Neural cell (in vitro differentiated cells): Measurements from ENCODE around the gene IFIT2. TPM values are rescaled to one million over a fixed set of nuclear protein-coding genes. Genes with fewer than 3 reads are reported as not detected.

Experiments used
- H2AFZ ChIP-seq: fragments of 200-600, 300-800 bp; sonication (generic), shearing (Covaris generic); 2 replicates; pipeline ENCODE4 v1.6.0; 2014; ENCODE audit warnings: low read depth, mild to moderate bottlenecking, antibody characterized with exemption, low read length, moderate library complexity
- H3F3A ChIP-seq: fragments of 200-600 bp; shearing (Covaris generic); 2 replicates; pipeline ENCODE4 v1.6.1; 2016; ENCODE audit warnings: mild to moderate bottlenecking, moderate library complexity, mixed read lengths, antibody characterized with exemption, low read length; ENCODE audit not compliant: insufficient read depth, poor library complexity, severe bottlenecking
- H3K27ac ChIP-seq: fragments of 200-600, 300-800 bp; sonication (generic), shearing (Covaris generic); 2 replicates; pipeline ENCODE4 v1.5.1; 2014; ENCODE audit warnings: mild to moderate bottlenecking, low read length, moderate library complexity
- H3K27me3 ChIP-seq: fragments of 300-800, 200-600 bp; sonication (generic), shearing (Covaris generic); 2 replicates; pipeline ENCODE4 v1.6.0; 2014; ENCODE audit warnings: mild to moderate bottlenecking, low read depth, low read length, moderate library complexity; ENCODE audit not compliant: insufficient read depth
- H3K36me3 ChIP-seq: fragments of 300-800, 200-600 bp; sonication (generic), shearing (Covaris generic); 2 replicates; pipeline ENCODE4 v1.5.1; 2014; ENCODE audit warnings: mild to moderate bottlenecking, antibody characterized with exemption, low read length, moderate library complexity; ENCODE audit not compliant: insufficient read depth
- H3K4me2 ChIP-seq: fragments of 300-800, 200-600 bp; sonication (generic), shearing (Covaris generic); 2 replicates; pipeline ENCODE4 v1.6.0; 2014; ENCODE audit warnings: mild to moderate bottlenecking, low read length
- H3K4me3 ChIP-seq: fragments of 300-800, 200-600 bp; sonication (generic), shearing (Covaris generic); 2 replicates; pipeline ENCODE4 v1.5.1; 2014; ENCODE audit warnings: mild to moderate bottlenecking, low read length, moderate library complexity
- H3K79me2 ChIP-seq: fragments of 200-600 bp; shearing (Covaris generic); replicated peaks from 2 replicates; pipeline ENCODE4 v1.6.0; 2014; ENCODE audit warnings: mild to moderate bottlenecking, low read length, moderate library complexity; ENCODE audit not compliant: insufficient read depth
- H3K9ac ChIP-seq: fragments of 300-800, 200-600 bp; sonication (generic), shearing (Covaris generic); 2 replicates; pipeline ENCODE4 v1.6.1; 2016; ENCODE audit warnings: mild to moderate bottlenecking, low read length, mixed read lengths
- H3K9me2 ChIP-seq: fragments of 200-600 bp; shearing (Covaris generic); 2 replicates; pipeline ENCODE4 v1.6.1; 2016; ENCODE audit warnings: mild to moderate bottlenecking, low read length, mixed read lengths; ENCODE audit not compliant: insufficient read depth
- H3K9me3 ChIP-seq: fragments of 200-600, 300-800 bp; sonication (generic), shearing (Covaris generic); 2 replicates; pipeline ENCODE4 v1.6.1; 2016; ENCODE audit warnings: mild to moderate bottlenecking, mixed run types, low read length, moderate library complexity, mixed read lengths
- H4K20me1 ChIP-seq: fragments of 200-600 bp; shearing (Covaris generic); 2 replicates; pipeline ENCODE4 v1.6.1; 2016; ENCODE audit warnings: mild to moderate bottlenecking, mixed run types; ENCODE audit not compliant: insufficient read depth
- EP300 ChIP-seq: fragments of 450-650 bp; conservative IDR thresholded peaks from 2 replicates; pipeline ENCODE4 v1.6.1; 2014; ENCODE audit warnings: antibody characterized with exemption, mild to moderate bottlenecking, moderate library complexity; ENCODE audit not compliant: poor library complexity, severe bottlenecking
- EZH2 ChIP-seq: fragments of 200-600, 300-800 bp; shearing (Covaris generic), sonication (generic); IDR thresholded peaks from 2 replicates; pipeline ENCODE4 v1.6.1; 2014; ENCODE audit warnings: antibody characterized with exemption, low read length, borderline replicate concordance, mild to moderate bottlenecking; ENCODE audit not compliant: insufficient read depth, poor library complexity, severe bottlenecking
- MXI1 ChIP-seq: fragments of 450-650 bp; conservative IDR thresholded peaks from 2 replicates; pipeline ENCODE4 v1.6.1; 2014; ENCODE audit warnings: antibody characterized with exemption, mild to moderate bottlenecking; ENCODE audit not compliant: poor library complexity, severe bottlenecking
- POLR2AphosphoS5 ChIP-seq: IDR thresholded peaks from 2 replicates; pipeline ENCODE4 v1.6.1; 2012
- RAD21 ChIP-seq: fragments of 450-650 bp; conservative IDR thresholded peaks from 2 replicates; pipeline ENCODE4 v1.6.1; 2014; ENCODE audit warnings: antibody characterized with exemption, mild to moderate bottlenecking, moderate library complexity
- SMC3 ChIP-seq: fragments of 450-650 bp; conservative IDR thresholded peaks from 2 replicates; pipeline ENCODE4 v1.6.1; 2014; ENCODE audit warnings: antibody characterized with exemption, mild to moderate bottlenecking, moderate library complexity; ENCODE audit not compliant: poor library complexity
- TAF1 ChIP-seq: IDR thresholded peaks from 2 replicates; pipeline ENCODE4 v1.6.1; 2012; ENCODE audit warnings: low read depth
- polyA plus RNA-seq: library from polyadenylated mRNA; depleted of rRNA; stranded (reverse); fragments of >200 nt; gene quantifications from 2 replicates; pipeline ENCODE4 v1.2.3, GENCODE V29; 2014
- TF ChIP-seq, protein P1 (sequence below): fragments of 450-650 bp; IDR thresholded peaks from 2 replicates; pipeline ENCODE4 v1.5.1; 2014; ENCODE audit warnings: antibody characterized with exemption, mild to moderate bottlenecking, moderate library complexity; ENCODE audit not compliant: poor library complexity, severe bottlenecking
- TF ChIP-seq, protein P2 (sequence below): IDR thresholded peaks from 2 replicates; pipeline ENCODE4 v1.6.1; 2012; ENCODE audit warnings: borderline replicate concordance

The IFIT2 gene
- polyA plus RNA-seq, 1 donor from 2014 or later: 0.26 TPM

DNA sequence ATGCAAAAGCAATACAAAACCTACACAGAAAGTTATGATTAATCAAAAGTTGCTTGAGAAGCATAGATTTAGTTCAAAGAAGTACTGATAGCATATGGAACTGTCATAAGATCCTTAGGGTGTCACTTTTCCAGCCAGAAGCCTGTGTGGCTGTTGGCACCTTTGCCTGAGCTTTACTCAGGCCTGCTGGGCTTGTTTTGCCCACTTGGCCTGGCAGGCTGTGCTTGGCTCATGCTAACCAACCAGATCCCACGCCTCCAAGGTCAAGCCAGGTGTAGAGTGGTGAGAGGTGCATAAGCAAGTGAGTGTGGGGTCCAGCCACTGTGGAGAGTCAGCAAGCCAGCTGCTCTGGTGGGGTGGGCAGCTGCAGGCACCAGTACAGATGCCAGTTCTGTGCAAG lies 38.3 kb upstream of the IFIT2 start:
- Histone ChIP-seq H3K36me3 (no peaks in the 10 kb centered on the region), H4K20me1 (no peaks in the 10 kb centered on the region), H3K9me2 (no peaks in the 10 kb centered on the region), H3K27ac (no peak overlapping the region), H3F3A (no peaks in the 10 kb centered on the region), H3K4me2 (no peak overlapping the region), H3K4me3 (no peak overlapping the region), H3K9me3 (no peaks in the 10 kb centered on the region), H3K9ac (no peak overlapping the region), H3K27me3 (no peaks in the 10 kb centered on the region), H2AFZ (no peak overlapping the region), H3K79me2 (no peaks in the 10 kb centered on the region)
- TF ChIP-seq, protein P1, sequence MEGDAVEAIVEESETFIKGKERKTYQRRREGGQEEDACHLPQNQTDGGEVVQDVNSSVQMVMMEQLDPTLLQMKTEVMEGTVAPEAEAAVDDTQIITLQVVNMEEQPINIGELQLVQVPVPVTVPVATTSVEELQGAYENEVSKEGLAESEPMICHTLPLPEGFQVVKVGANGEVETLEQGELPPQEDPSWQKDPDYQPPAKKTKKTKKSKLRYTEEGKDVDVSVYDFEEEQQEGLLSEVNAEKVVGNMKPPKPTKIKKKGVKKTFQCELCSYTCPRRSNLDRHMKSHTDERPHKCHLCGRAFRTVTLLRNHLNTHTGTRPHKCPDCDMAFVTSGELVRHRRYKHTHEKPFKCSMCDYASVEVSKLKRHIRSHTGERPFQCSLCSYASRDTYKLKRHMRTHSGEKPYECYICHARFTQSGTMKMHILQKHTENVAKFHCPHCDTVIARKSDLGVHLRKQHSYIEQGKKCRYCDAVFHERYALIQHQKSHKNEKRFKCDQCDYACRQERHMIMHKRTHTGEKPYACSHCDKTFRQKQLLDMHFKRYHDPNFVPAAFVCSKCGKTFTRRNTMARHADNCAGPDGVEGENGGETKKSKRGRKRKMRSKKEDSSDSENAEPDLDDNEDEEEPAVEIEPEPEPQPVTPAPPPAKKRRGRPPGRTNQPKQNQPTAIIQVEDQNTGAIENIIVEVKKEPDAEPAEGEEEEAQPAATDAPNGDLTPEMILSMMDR: no peak
- TF ChIP-seq SMC3: no peak
- no peak for TF ChIP-seq EP300
- no peak for TF ChIP-seq RAD21
- TF ChIP-seq POLR2AphosphoS5: no peak

DNA sequence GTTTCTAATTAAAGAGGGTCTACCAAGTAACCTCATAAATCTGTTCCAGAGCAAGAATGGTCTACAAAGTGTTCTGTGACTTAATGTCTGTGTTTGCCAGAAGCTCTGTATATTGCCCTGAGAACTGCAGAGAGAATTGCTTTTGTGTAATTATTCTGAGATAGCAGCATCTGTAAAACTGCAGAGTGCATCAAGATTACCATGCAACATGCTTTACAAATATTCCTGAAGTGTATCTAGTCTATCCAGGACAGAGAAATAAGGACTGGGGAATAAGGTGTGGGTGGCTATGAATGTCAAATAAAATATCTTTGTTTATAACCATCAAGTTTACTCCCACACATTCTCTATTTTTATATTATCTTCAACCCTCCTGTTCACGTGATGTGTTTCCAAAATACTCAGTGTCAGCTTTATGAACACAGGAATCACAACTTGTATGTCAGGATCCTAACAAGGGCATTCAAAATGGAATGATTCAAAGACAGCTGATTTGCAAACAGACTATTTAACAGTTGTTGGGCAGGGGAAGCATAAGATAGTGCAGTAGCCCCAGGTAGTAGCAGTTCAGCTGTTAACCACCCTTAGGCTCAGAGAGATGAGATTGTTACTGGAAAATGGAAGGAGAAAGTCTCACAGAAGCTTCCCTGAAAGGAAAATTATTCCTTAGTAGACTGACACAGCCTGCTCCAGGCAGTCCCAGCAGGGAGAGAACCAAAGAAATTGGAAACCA lies 35.0 kb upstream of the IFIT2 start:
- no peak overlapping the region for H3K4me3 ChIP-seq
- H2AFZ ChIP-seq: no peak overlapping the region
- H3K27me3 ChIP-seq: no peaks in the 10 kb centered on the region
- H3K9ac ChIP-seq: no peak overlapping the region
- no peak overlapping the region for H3K27ac ChIP-seq
- TF ChIP-seq TAF1: no peak
- TF ChIP-seq MXI1: no peak
- TF ChIP-seq, protein P1: no peak
- TF ChIP-seq SMC3: no peak
- no peak for TF ChIP-seq EZH2
- no peak for TF ChIP-seq RAD21
- TF ChIP-seq POLR2AphosphoS5: no peak
- TF ChIP-seq, protein P2, sequence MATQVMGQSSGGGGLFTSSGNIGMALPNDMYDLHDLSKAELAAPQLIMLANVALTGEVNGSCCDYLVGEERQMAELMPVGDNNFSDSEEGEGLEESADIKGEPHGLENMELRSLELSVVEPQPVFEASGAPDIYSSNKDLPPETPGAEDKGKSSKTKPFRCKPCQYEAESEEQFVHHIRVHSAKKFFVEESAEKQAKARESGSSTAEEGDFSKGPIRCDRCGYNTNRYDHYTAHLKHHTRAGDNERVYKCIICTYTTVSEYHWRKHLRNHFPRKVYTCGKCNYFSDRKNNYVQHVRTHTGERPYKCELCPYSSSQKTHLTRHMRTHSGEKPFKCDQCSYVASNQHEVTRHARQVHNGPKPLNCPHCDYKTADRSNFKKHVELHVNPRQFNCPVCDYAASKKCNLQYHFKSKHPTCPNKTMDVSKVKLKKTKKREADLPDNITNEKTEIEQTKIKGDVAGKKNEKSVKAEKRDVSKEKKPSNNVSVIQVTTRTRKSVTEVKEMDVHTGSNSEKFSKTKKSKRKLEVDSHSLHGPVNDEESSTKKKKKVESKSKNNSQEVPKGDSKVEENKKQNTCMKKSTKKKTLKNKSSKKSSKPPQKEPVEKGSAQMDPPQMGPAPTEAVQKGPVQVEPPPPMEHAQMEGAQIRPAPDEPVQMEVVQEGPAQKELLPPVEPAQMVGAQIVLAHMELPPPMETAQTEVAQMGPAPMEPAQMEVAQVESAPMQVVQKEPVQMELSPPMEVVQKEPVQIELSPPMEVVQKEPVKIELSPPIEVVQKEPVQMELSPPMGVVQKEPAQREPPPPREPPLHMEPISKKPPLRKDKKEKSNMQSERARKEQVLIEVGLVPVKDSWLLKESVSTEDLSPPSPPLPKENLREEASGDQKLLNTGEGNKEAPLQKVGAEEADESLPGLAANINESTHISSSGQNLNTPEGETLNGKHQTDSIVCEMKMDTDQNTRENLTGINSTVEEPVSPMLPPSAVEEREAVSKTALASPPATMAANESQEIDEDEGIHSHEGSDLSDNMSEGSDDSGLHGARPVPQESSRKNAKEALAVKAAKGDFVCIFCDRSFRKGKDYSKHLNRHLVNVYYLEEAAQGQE: no peak
- no peak for TF ChIP-seq EP300
- no peaks in the 10 kb centered on the region for H3K36me3 ChIP-seq
- H3K4me2 ChIP-seq: no peak overlapping the region
- H3K79me2 ChIP-seq: no peaks in the 10 kb centered on the region
- H3K9me3 ChIP-seq: no peaks in the 10 kb centered on the region
- no peaks in the 10 kb centered on the region for H3F3A ChIP-seq
- H4K20me1 ChIP-seq: no peaks in the 10 kb centered on the region
- no peaks in the 10 kb centered on the region for H3K9me2 ChIP-seq
